Neural cell (in vitro differentiated cells): Measurements from ENCODE around the gene NMT1.

ENCODE experiments used
- CTCF ChIP-seq: fragments of 450-650 bp; IDR thresholded peaks from 2 replicates; pipeline ENCODE4 v1.5.1; 2014; ENCODE audit warnings: antibody characterized with exemption, mild to moderate bottlenecking, moderate library complexity; ENCODE audit not compliant: poor library complexity, severe bottlenecking
- EZH2 ChIP-seq: fragments of 200-600, 300-800 bp; shearing (Covaris generic), sonication (generic); IDR thresholded peaks from 2 replicates; pipeline ENCODE4 v1.6.1; 2014; ENCODE audit warnings: antibody characterized with exemption, low read length, borderline replicate concordance, mild to moderate bottlenecking; ENCODE audit not compliant: insufficient read depth, poor library complexity, severe bottlenecking
- POLR2AphosphoS5 ChIP-seq: IDR thresholded peaks from 2 replicates; pipeline ENCODE4 v1.6.1; 2012
- RAD21 ChIP-seq: fragments of 450-650 bp; conservative IDR thresholded peaks from 2 replicates; pipeline ENCODE4 v1.6.1; 2014; ENCODE audit warnings: antibody characterized with exemption, mild to moderate bottlenecking, moderate library complexity
- SMC3 ChIP-seq: fragments of 450-650 bp; conservative IDR thresholded peaks from 2 replicates; pipeline ENCODE4 v1.6.1; 2014; ENCODE audit warnings: antibody characterized with exemption, mild to moderate bottlenecking, moderate library complexity; ENCODE audit not compliant: poor library complexity

- no peak for TF ChIP-seq SMC3
- TF ChIP-seq EZH2, result no peak
- no peak for TF ChIP-seq CTCF
- no peak for TF ChIP-seq RAD21
- TF ChIP-seq POLR2AphosphoS5, result no peak
These were observed 2.1 kb downstream of the NMT1 start for GRCh38 chr17:45063198-45063597.
